Measurements from ENCODE around the gene TMPRSS11A.

GRCh38 chr4:67871867-67872266 is 91.4 kb downstream of the TMPRSS11A start:
- TF ChIP-seq, protein P1, sequence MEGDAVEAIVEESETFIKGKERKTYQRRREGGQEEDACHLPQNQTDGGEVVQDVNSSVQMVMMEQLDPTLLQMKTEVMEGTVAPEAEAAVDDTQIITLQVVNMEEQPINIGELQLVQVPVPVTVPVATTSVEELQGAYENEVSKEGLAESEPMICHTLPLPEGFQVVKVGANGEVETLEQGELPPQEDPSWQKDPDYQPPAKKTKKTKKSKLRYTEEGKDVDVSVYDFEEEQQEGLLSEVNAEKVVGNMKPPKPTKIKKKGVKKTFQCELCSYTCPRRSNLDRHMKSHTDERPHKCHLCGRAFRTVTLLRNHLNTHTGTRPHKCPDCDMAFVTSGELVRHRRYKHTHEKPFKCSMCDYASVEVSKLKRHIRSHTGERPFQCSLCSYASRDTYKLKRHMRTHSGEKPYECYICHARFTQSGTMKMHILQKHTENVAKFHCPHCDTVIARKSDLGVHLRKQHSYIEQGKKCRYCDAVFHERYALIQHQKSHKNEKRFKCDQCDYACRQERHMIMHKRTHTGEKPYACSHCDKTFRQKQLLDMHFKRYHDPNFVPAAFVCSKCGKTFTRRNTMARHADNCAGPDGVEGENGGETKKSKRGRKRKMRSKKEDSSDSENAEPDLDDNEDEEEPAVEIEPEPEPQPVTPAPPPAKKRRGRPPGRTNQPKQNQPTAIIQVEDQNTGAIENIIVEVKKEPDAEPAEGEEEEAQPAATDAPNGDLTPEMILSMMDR (IDR thresholded peaks at IDR 0.05 in 8 of 11, conservative IDR thresholded peaks at IDR 0.05 in 3 of 11) = peak in 1 of 11 experiments; percentile 27
- no peak for TF ChIP-seq POLR2A (IDR thresholded peaks at IDR 0.05)
